CD4-positive, alpha-beta T cell treated with Interleukin-12 subunit alpha and Interleukin-12 subunit beta, for 1 hour (primary cell): ENCODE measurements around the gene DLG1.
A peak's percentile ranks its signal among the peaks of the same experiment; 100 is the strongest.

Experiments
- DNase-seq: peaks from one replicate; pipeline ENCODE4 v3.0.0-alpha.2; 2020

Gene DLG1

DNA sequence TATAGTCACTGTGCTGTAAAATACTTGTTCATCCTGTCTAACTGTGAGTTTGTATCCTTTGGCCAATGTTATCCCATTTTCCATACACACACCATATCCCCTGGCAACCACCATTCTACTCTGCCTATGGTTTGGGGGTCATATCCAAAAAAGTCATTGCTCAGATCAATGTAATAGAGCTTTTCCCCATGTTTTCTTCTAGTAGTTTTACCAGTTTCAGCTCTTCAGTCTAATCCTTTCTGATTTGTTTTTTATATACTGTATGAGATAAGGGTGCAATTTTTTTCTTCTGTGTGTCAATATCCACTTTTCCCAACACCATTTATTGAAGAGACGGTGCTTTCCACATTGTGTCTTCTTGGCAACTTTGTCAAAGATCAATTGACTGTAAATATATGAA lies 14.0 kb upstream of the DLG1 start:
- DNase-seq = no peak

GRCh38 chr3:197311591-197311990 lies 13.2 kb upstream of the DLG1 start:
- no peak for DNase-seq

GRCh38 chr3:197309528-197310361 lies 11.3 kb upstream of the DLG1 start:
- no peak for DNase-seq

- no peak for DNase-seq
Observed at GRCh38 chr3:197308591-197308990, 10.2 kb upstream of the DLG1 start.

- no peak for DNase-seq
Observed at GRCh38 chr3:197306374-197307086, 8.1 kb upstream of the DLG1 start.

DNA sequence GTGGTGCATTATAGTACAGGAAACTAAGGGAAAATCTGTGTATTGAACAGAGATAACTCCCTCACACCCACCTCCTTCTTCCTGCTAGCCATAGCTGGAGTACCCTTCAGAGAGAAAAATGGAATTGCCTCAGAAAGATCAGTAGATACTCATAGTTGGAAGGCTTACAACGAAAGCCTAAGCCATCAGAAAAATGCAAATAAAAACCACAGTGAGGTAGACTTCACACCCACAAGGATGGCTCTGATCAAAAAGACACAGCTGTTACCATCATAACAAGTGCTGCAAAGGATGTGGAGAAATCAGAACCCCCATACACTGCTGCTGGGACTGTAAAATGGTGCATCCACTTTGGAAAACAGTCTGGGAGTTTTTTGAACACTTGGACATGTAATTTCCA lies 7.4 kb upstream of the DLG1 start:
- peak; percentile 29 for DNase-seq

DNA sequence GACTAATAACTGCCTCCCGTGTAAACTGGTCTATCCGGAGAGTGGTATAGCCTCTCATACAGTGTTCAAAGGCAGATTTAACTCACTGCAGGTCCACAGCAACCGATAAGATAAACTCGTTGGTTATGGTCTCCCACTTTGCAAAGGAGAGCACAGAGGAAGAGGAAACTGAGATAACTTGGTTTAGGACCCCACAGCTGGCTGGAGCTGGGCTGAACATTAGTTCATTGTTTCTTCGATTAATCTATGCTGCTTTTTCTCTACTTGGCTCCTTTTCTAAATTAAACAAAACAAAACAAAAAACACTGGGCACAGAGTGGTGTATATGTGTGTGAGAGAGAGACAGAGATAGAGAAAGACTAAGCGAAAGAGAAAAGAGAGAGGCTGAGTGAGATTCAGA lies 5.0 kb upstream of the DLG1 start:
- no peak for DNase-seq

DNA sequence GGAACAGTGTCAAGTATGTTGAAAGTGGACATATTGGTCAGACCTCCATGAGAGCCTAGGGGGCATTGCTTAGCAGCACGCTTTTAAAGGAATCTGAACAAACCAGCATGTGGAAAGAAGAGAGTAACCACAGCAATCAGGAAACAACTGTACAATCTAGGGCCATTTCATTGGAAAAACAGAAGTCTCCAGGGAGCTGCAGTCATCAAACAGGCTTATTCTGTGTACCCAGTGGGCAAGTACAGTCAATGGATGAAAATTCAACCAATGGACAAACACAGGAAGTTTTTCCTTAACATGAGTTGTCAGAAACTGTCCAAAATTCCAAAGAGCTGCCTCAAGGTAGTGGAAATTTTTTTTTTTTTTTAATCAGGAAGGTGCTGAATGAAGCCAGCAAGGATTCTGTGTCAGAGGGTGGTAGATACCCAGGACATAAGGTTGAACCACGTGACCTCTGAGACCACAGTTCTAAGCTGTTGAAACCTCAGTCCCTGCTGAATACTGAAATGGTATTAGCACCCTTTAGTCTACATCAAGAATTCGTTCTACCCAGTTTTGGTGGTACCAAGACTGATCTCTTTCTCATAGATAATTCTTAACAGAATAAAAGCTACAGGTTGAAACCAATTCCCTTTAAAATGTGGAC lies 4.4 kb upstream of the DLG1 start:
- no peak for DNase-seq

GRCh38 chr3:197302033-197302432 lies 3.6 kb upstream of the DLG1 start:
- no peak for DNase-seq

DNA sequence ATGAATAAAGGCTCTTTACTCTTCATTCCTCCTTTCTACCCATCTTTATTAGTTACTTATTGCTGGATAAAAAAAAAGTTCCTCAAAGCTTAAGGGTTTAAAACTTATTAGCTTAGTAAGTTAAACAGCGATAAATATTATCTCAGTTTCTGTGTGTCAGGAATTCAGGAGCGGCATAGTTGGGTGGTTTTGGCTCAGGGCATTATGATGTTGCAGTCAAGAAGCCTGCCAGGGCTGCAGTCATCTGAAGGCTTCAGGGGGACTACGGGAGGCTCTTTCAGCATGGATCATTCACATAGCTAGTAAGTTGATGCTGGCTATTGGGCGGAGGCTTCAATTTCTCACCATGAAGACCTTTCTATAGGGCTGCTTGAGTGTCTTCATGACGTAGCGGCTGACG lies 1.9 kb upstream of the DLG1 start:
- DNase-seq = no peak

- peak; percentile 13 for DNase-seq
Observed at GRCh38 chr3:197298945-197299854, 788 bp upstream of the DLG1 start.

DNA sequence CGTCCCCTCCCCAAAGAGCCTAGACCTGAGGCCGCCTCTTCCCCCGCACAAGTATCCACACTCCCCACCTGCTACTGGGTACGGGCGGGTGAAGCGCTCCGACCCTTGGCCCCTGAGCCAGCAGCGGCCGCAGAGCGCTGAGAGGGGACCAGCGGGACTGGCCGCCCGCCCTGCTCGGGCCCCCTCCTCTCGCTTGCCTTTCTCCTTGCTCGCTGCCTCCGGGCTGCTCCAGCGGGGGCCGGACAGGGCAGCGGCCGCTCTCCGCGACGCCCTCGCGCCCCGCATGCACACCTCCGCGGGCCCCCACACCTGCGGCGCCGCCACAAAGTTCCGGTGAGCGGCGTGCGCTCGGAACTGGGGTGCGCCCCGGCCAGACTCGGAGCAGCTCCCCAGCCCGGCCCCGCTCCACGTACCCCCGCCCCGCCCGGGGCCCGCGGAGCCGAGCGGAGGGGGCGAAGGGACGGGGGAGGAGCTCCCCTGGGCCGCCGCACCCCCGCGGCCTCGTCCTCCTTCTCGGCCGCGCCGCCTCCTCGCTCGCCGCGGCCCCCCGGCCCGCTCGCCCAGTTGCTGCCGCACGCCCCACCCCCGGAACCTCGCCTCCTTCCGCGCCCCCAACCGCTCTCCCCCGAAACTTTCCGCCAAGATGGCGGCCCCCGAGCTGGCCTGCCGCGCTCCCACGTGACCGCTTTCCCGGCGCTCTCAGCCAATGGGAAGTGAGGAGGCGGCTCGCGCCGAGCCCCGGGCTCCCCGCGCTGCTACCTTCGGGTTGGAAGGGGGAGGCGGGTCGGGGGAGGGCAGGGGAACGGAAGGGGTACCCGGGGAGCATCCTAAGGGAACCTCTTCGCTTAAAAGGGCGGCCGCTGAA lies 704 bp downstream of the DLG1 start:
- peak; percentile 91 for DNase-seq

GRCh38 chr3:197297002-197297401 lies 1.4 kb downstream of the DLG1 start:
- DNase-seq = no peak

DNA sequence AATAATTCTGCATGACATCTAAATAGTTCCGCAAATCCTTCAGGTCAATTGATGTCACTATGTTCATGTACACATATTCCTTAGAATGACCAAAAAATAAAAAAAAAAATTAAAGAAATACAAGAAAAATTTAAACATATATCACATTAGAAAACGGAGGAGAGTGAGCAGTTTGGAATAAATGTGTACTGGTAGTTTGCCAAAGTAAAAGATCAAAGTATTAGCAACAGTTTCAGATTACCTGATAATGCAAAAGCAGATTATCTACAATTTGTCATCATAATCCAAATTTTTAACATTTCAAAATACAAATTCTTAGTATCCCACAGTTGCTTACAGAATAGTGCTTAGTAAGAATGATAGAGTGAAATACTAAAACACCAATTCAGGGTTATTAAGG lies 1.9 kb downstream of the DLG1 start:
- no peak for DNase-seq

DNA sequence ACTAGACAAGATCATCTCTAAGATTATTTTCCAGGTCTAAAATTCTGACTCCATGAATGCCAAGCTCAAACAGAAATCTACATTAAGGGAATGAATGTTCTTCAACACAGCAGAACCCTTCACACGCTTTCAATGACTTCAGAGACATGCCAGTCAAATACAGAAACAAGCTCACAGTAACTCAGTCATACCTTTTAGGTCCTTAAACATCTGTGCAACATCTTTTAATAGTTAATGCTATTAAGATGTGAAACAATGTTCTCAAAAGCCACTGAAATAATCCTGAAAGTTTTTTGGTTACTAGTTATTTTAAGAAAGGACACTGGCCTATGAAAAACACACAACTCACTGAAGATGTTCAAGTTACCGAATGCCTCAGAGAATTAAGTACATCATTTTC lies 2.5 kb downstream of the DLG1 start:
- DNase-seq = no peak

DNA sequence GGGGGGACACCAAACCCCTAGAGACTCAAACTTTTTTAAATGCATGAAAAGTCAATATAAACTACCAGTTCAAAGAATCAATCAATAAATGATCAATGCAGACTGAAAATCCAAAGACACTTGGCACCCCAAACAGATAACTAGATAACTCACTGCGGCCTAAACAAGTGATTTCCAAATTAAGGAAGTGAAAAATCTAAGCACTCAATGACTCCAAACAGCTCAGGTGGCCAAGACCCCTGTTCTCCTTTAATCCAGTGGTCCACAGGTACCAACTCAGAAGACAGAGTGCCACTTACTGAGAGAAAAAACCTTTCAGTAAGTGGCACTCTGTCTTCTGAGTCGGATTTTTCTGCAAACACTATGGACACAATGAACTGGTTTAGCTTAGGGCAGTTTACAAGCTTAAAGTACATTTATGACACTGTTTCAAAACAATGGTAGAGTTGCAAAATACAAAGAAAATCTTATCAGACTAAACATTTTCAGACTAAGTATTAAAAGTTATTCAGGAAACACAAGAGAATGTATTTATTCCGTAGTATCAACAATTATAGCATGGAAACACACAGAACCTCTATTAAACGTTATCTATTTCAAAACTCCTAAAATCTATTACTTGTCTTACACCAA lies 4.7 kb downstream of the DLG1 start:
- DNase-seq = no peak

DNA sequence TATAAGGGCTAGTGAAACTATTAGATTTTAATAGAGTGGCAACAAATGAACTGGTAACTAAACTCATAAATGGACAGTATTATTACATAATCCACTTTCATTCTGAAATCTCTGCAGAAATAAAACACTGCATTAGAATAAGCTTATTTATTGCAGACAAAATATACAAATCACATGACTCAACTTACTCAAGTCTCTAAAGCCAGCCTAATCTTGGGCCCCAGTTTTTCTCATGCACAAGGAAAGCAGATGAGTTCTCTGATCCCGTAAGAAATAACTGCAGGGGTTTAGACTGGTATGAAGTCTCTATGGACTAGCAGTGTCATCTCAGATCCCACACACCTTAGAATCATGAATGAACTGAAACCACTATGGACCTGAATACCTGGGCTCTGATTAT lies 5.8 kb downstream of the DLG1 start:
- DNase-seq = no peak

- DNase-seq = no peak
Observed at GRCh38 chr3:197292083-197292646, 6.2 kb downstream of the DLG1 start.

DNA sequence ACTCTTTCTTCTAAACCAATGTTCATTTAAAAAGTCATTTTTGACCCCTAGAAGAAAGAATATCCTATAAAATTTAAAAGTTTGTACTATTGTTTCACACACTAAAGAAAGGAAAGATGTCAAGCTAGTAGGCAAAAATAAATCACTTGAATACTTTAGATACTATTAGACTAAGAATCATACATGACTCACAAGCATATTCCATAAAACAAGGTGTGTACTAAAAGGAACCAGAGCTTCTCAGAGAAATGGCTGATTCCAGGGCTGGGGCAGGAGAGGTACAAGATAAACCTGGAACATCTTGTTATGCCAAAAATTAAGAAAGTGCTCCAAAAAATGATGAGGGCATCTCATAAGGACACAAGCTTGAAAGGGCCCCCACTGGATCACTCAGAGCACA lies 8.7 kb downstream of the DLG1 start:
- DNase-seq = no peak

DNA sequence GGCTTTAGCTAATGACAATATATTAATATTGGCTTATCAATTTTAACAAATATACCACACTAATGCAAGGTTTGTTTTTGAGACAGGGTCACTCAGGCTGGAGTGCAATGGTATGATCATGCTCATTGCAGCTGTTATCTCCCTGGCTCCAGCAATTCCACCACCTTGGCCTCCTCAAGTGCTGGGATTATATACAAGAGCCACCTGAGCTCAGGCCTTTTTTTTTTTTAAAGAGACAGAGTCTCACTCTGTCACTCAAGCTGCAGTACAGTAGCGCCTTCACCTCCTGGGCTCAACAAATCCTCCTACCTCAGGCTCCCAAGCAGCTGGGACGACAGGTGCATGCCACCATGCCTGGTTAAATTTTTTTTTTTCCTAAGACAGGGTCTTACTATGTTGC lies 11.7 kb downstream of the DLG1 start:
- no peak for DNase-seq

DNA sequence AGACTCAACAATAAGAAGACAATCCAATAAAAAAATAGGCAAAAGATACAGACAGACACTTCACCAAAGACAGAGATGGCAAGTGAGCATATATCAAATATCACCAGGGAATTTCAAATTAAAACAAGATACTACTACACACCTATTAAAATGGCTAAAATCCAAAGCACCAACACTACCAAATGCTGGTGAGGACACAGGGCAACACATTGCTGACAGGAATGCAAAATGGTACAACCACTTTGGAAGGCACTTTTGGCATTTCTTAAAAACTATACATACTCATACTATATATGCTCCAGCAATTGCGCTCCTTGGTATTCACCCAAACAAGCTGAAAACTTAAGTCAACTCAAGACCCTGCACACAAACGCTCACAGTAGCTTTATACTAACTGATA lies 12.9 kb downstream of the DLG1 start:
- no peak for DNase-seq
